ENCODE measurements around the gene CCDC106. TPM values are rescaled to one million over a fixed set of nuclear protein-coding genes. Genes with fewer than 3 reads are reported as not detected.
A peak's percentile ranks its signal among the peaks of the same experiment; 100 is the strongest.

The CCDC106 gene
- total RNA-seq, 2 experiments from 2014 or later: 12.1 to 13.4 TPM

DNA sequence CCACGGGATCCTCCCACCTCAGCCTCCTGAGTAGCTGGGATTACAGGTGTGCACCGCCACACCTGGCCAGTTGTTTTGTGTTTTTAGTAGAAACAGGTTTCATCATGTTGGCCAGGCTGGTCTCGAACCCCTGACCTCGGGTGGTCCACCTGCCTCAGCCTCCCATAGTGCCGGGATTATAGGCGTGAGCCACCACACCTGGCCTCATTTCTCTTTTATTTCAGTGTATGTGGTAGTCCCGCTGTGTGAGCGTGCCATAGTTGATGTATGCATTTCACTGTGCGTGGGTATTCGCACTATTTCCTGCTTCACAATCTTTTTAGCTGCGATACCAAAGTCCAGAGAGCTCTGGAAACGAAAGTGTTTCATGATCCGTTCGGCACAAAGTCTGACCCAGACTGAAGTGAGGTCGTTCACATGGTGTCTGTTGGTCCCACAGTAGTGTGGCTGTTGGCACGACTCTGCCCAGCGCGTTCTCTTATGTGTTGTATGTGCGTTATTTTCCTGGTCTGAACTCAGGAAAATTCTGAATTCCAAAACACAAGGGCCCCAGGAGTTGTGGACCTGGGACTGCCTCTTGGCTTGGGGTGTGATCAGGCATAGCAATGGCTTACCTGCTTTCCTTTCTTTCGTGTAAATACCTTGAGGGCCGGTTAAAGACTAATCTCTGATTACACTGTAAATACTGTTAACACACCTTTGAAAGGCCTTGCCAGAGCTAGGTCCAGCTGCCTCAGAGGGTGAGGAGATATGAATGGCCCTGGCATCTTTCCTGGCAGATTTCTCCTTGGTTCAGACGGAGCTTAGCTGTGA lies 35.6 kb downstream of the CCDC106 start:
- no peak overlapping the region for H3K27ac Mint-ChIP-seq
- POLR2A ChIA-PET: no interaction called here

DNA sequence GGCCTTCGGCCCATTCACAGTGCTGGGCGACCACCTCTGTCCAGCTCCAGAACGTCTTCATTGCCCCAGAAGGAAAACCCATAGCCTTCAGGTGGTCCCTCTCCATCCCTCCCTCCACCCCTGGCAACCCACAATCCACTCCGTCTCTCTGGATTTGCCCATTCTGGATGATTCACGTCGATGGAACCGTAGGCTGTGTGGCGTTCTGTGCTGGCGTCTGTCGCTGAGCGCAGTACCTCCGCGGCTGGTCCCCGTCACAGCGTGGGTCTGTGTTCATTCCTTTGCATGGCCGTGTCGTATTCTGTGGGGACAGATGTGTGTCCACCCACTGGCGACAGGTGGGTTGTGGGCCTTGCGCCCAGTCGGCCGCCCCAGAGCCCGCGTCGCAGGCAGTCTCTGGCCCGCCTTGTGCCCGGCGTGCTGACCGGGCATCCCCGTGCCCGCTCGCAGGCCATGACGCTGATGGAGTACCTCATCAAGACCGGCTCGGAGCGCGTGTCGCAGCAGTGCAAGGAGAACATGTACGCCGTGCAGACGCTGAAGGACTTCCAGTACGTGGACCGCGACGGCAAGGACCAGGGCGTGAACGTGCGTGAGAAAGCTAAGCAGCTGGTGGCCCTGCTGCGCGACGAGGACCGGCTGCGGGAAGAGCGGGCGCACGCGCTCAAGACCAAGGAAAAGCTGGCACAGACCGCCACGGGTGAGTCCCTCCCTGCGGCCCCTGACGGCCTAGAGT lies 37.1 kb downstream of the CCDC106 start:
- no peak for ATAC-seq (ENCODE audit: low read depth)
- no peak for DNase-seq
- peaks cover 1% of the 10 kb centered on the region for H3K36me3 Mint-ChIP-seq
- no peaks in the 10 kb centered on the region for H3K27me3 Mint-ChIP-seq
- H3K27ac Mint-ChIP-seq: no peak overlapping the region
- no peaks in the 10 kb centered on the region for H3K4me1 Mint-ChIP-seq
- POLR2A ChIA-PET: no interaction called here
- H3K9me3 Mint-ChIP-seq: no peaks in the 10 kb centered on the region
- H3K4me3 Mint-ChIP-seq: no peak overlapping the region

More for the DNA sequence above, 35.6 kb downstream of the CCDC106 start:
- Mint-ChIP-seq H3K4me3 (no peak overlapping the region), H3K9me3 (no peaks in the 10 kb centered on the region), H3K4me1 (peaks cover 2% of the 10 kb centered on the region), H3K36me3 (peaks cover 6% of the 10 kb centered on the region), H3K27me3 (no peaks in the 10 kb centered on the region)
- ATAC-seq (ENCODE audit: low read depth): no peak
- DNase-seq: no peak

DNA sequence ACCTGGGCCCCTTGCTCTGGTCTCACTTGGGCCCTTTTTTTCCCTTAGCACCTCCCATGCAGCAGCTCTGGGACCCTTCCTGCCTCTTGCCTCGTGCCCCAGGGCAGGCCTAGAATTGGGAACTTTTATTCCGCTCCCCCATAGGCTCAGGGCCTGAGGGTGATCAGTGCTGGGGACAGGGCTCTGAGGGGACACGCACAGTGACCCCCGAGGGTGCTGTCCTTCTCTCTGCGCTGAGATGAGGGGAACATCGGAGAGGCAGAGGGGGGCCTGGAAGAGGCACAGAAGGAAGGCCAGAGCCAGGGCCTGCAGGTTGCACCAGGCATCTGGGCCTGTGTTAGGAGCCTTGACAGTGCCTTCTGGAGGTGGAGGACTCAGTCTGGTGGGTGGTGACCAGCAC lies 37.8 kb downstream of the CCDC106 start:
- POLR2A ChIA-PET: no interaction called here
- no peak overlapping the region for H3K27ac Mint-ChIP-seq

DNA sequence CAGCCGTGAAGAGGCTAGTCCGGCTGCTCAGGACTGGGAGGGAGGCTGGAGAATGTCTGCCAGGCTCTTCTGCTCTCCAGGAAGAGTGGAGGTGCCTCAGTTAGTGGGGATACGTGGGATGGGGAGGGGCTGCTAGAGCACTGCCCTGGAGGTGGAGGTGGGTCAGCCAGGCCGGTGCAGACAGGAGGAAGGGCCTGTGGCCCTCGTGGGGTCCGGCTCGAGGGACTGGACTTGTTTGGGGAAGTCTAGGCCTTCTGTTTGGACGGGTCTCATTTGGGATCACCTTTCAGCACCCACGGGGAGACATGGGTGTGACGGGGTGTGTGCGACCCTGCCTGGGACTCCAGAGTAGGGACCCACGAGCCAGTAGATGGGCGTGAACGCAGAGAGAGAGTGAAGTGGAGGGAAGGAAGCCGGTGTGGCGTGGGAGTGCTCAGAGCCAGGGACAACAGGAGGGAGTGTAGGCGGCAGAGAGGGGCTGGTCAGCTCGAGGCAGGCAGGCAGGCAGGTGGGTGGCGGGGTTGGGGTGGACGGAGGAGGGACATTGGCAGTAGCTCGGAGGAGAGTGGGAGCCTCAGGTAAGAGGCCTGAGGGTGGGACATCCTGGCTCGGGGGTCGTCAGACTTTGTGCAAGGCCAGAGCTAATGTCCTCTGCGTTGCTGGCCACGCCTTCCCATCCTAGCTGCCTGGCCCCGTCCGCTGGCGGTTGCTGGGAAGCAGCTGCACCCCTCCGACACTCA lies 38.5 kb downstream of the CCDC106 start:
- no peak for ATAC-seq (ENCODE audit: low read depth)
- no peak overlapping the region for H3K27ac Mint-ChIP-seq
- DNase-seq: no peak
- H3K36me3 Mint-ChIP-seq: peaks cover 1% of the 10 kb centered on the region
- POLR2A ChIA-PET: no interaction called here
- H3K4me3 Mint-ChIP-seq: no peak overlapping the region
- H3K27me3 Mint-ChIP-seq: no peaks in the 10 kb centered on the region
- H3K4me1 Mint-ChIP-seq: no peaks in the 10 kb centered on the region
- H3K9me3 Mint-ChIP-seq: no peaks in the 10 kb centered on the region

More for the DNA sequence above, 37.8 kb downstream of the CCDC106 start:
- Mint-ChIP-seq H3K27me3 (no peaks in the 10 kb centered on the region), H3K36me3 (peaks cover 1% of the 10 kb centered on the region), H3K9me3 (no peaks in the 10 kb centered on the region), H3K4me1 (no peaks in the 10 kb centered on the region), H3K4me3 (no peak overlapping the region)
- no peak for DNase-seq
- no peak for ATAC-seq (ENCODE audit: low read depth)

DNA sequence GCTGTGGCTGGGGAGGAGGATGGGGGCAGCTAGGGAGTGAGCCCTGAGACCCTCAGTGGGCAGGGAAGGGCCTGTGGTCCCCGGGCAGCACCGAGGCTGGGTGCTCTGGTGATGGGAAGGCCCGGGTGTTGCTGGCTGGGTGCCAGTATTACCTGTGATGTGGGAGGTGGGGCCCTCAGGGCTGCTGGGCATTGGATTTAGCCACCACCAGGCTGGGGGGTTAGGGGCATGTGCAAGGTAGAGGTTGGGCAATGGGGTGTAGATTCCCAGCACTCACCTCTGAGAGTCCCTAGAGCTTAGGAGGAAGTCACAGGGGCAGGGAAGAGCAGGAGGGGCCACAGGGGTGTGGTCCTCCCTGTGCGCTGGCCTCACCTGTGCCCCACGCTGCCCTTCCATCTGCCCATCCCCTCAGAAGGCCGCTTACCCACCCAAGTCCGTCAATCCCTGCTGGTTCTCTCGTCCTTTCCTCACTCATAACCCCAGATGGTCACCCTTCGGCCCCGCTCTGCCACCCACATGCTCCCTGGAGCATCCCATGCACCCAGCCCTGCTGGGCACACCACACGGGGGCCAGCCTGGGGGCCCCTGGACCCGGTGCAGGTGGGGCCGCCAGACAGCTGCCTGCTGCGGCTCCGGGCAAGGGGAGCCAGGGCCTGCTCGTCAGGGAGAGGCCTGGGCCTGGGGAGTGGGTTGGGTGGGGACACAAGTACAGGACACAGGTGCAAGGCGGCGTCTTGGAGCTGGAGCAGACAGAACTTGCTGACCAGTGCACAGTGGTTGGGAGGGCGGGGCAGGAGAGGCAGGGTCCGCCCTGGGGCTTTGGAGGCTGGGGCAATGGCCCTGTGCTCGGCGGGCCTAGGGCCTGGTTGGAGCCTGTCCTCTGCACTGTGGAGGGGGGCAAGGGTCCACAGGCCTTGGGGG lies 39.5 kb downstream of the CCDC106 start:
- Mint-ChIP-seq H3K36me3 (peaks cover 1% of the 10 kb centered on the region), H3K4me1 (no peaks in the 10 kb centered on the region), H3K27ac (no peak overlapping the region)

DNA sequence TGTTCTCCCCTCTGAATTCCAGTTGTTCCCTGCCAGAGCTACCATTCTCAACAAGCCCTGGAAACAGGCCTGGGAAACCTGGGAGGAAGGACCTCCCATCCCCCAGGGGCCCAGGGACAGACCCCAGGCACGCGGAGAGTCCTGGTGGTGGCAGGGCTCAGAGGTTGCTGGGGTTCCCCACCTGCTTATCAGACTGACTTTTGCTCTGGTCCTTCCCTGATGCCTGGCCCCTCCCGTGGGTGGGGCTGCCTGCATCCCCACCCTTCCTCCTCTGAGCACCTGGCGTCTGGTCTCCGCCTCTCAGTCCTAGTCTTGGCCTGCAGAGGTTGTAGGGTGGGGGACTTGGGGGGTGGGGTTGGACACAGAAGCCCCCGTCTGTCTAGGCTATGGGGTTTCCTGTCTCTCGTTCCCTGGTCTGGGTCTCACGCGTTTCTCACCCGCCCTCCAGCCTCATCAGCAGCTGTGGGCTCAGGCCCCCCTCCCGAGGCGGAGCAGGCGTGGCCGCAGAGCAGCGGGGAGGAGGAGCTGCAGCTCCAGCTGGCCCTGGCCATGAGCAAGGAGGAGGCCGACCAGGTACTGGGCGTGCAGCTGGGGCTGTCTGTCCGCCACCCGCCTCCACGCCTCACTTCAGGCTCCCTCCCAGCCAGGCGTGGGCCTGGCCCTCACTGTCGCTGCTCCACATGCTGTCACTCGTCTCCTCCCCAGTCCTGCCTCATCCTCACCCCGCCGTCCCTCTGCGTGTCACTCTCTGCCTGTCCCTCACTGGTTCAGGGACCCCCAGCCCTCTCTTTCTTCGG lies 40.6 kb downstream of the CCDC106 start:
- H3K9me3 Mint-ChIP-seq: no peaks in the 10 kb centered on the region
- H3K4me3 Mint-ChIP-seq: no peak overlapping the region
- no peak for ATAC-seq (ENCODE audit: low read depth)
- POLR2A ChIA-PET: no interaction called here
- no peaks in the 10 kb centered on the region for H3K4me1 Mint-ChIP-seq
- no peaks in the 10 kb centered on the region for H3K27me3 Mint-ChIP-seq
- H3K36me3 Mint-ChIP-seq: peaks cover 1% of the 10 kb centered on the region
- no peak overlapping the region for H3K27ac Mint-ChIP-seq
- no peak for DNase-seq

More for the DNA sequence above, 39.5 kb downstream of the CCDC106 start:
- no peak for ATAC-seq (ENCODE audit: low read depth)
- no peak for DNase-seq
- Mint-ChIP-seq H3K9me3 (no peaks in the 10 kb centered on the region), H3K27me3 (no peaks in the 10 kb centered on the region), H3K4me3 (no peak overlapping the region)
- POLR2A ChIA-PET: no interaction called here

DNA sequence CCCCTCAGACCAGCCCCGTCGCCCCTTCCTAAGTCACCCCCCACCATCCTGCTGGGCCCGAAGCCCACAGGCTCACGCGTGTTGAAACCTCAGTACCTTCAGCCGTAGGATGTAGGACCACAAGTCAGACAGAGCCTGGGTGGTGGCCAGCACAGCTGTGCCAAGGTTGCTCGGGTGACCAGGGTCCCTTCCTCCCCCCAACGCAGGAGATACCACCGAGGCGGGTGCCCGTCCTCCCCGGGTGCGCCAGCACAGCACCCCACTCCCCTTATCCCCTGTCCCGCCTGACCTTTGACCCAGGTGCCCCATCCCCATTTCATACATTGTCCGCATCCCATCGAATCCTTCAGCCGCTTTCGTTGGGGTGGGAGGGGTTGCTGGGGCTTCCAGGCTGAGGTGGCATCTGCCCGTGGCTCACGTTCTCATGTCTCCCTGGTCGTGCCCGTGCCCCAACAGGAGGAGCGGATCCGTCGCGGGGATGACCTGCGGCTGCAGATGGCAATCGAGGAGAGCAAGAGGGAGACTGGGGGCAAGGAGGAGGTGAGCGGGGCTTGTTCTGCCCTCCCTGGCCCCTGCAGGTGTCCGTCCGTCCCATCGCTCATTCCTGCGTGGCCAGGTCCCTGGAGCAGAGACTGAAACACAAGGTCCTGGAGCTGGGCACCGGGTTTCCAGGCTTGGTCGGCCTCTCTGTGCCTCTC lies 41.5 kb downstream of the CCDC106 start:
- no peaks in the 10 kb centered on the region for H3K9me3 Mint-ChIP-seq
- H3K27ac Mint-ChIP-seq: no peak overlapping the region
- DNase-seq: peak; percentile 17
- H3K4me1 Mint-ChIP-seq: no peaks in the 10 kb centered on the region
- no peak overlapping the region for H3K4me3 Mint-ChIP-seq
- POLR2A ChIA-PET: interaction anchor here (0.5 kb wide), 1 partner anchor 18 kb away, joined by 3 read pairs; no protein-coding TSS in a partner anchor
- H3K27me3 Mint-ChIP-seq: no peaks in the 10 kb centered on the region
- ATAC-seq (ENCODE audit: low read depth): no peak
- H3K36me3 Mint-ChIP-seq: peaks cover 1% of the 10 kb centered on the region

DNA sequence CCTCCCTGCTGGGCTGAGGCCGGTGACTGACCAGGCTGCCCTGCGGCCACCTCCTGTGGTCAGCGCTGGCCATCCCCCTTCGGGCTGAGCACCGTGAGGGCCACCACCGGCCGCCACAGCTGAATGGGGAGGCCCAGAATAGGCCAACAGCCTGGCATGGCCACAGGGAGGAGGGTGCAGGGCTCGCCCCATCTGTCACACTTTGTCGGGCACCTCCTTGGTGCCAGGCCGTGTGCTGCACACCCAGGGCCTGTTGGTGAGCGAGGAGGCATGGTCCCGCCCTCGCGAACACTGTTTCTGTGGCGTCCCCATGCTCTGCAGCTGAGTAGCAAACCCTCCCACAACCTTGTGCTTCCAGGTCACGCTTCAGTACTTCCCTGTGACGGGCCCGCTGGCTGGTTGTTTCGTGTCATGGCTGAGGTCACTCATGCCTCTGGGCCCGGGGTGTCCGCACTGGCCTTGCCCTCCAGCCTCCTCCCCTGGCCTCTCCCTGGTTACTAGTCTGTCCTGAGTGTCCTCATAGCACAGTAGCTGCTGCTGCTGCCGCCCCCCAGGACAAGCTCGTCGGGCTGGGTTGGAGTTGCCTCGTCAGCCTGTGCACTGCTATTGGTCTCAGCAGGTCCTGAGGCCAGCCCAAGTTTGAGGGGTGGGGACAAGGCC lies 42.2 kb downstream of the CCDC106 start:
- H3K4me1 Mint-ChIP-seq: no peaks in the 10 kb centered on the region
- POLR2A ChIA-PET: no interaction called here
- no peak for ATAC-seq (ENCODE audit: low read depth)
- H3K9me3 Mint-ChIP-seq: no peaks in the 10 kb centered on the region
- no peak overlapping the region for H3K27ac Mint-ChIP-seq
- no peak for DNase-seq
- H3K36me3 Mint-ChIP-seq: peaks cover 1% of the 10 kb centered on the region
- H3K4me3 Mint-ChIP-seq: no peak overlapping the region
- no peaks in the 10 kb centered on the region for H3K27me3 Mint-ChIP-seq

DNA sequence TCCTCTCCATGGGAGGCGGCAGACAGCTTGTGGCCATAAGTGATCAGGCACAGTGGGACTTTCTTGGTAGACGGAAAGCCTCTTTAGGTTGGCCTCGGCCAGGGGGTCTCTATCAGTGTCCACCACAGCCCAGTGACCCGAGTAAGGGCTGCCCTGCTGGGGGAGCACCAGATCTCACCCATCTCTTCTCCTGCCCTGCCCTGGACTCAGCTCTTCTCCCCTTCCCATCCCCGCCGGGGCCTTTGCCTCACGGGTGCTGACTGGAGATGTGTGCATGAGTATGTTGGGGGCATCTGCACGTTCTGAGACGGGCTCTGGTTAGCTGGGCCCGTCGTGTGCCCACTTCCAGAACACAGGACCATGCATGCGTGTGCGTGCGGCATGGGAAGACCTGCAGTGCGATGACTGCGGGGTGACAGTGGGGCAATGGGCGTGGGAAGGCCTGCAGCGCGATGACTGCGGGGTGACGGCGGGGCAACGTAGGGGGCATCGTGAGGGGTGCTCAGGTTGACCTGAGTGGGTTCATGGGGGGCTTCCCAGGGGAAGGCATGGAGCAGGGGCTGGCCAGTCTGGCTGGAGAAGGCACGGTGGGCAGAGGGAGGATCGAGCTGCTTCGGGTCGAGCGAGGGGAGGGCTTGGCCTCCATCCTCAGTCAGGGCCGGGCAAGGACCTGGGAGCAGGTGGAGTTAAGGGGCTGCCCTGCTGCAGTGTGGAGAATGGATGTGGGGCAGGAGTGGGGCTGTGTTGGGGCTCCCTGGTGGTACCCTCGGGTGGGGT lies 42.9 kb downstream of the CCDC106 start:
- POLR2A ChIA-PET: no interaction called here
- no peaks in the 10 kb centered on the region for H3K9me3 Mint-ChIP-seq
- H3K4me1 Mint-ChIP-seq: no peaks in the 10 kb centered on the region
- no peak for ATAC-seq (ENCODE audit: low read depth)
- H3K4me3 Mint-ChIP-seq: no peak overlapping the region
- no peak overlapping the region for H3K27ac Mint-ChIP-seq
- DNase-seq: peak; percentile 28
- H3K27me3 Mint-ChIP-seq: no peaks in the 10 kb centered on the region
- peaks cover 1% of the 10 kb centered on the region for H3K36me3 Mint-ChIP-seq

DNA sequence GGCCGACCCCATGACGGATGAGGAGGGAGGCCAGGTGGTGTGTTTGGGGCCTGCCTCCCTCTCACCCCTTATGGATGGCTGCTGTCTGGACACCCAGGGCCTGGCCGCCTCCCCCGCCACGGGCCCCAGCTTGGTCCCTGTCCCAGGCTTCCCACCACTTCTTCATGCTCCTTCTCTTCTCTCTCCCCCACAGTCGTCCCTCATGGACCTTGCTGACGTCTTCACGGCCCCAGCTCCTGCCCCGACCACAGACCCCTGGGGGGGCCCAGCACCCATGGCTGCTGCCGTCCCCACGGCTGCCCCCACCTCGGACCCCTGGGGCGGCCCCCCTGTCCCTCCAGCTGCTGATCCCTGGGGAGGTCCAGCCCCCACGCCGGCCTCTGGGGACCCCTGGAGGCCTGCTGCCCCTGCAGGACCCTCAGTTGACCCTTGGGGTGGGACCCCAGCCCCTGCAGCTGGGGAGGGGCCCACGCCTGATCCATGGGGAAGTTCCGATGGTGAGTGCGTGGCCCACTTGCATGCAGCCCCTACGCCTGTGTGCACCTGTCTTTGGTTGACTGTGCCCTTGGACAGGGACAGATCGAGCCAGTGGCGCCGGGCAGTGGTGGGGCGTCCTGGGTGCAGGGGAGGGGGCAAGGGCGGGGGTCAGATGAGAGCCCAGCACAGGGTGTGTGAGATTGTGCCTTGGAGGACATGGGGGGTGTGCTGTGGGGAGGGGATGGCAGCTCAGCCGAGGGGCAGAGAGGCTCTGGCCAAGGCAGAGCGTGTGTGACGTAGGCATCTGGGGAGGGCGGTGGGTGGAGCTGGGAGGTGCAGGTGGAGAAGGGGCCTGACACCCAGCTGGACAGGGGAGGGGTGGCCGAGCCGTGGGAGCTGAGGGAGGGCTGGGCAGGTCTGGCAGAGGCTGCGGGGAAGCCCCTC lies 43.8 kb downstream of the CCDC106 start:
- Mint-ChIP-seq H3K36me3 (peaks cover 1% of the 10 kb centered on the region), H3K27ac (no peak overlapping the region), H3K27me3 (no peaks in the 10 kb centered on the region), H3K9me3 (no peaks in the 10 kb centered on the region), H3K4me3 (no peak overlapping the region), H3K4me1 (no peaks in the 10 kb centered on the region)
- ATAC-seq (ENCODE audit: low read depth) (no peak), DNase-seq (peak; percentile 20)
- POLR2A ChIA-PET: no interaction called here

Measured in activated naive CD8-positive, alpha-beta T cell treated with anti-CD3 and anti-CD28 coated beads, Interleukin-2, amount 10 ng/mL, durations not matched to agents 7 days and 5 days (primary cell).